Uterus (tissue), 2 donors: ENCODE results near the gene ERAP2.

Experiments
- POLR2A ChIP-seq, 2 donors: fragments of 450-650 bp; IDR thresholded peaks; one replicate each; pipeline ENCODE4 v1.6.1; 2016; ENCODE audit warnings: antibody characterized with exemption in 2 of 2, mild to moderate bottlenecking in 1 of 2, moderate library complexity in 1 of 2
- TF ChIP-seq, protein P1 (sequence below), 4 experiments: fragments of 200-600 bp in 2 of 4; fragments of 450-650 bp in 2 of 4; sonication (generic) in 2 of 4; IDR thresholded peaks; one replicate each; pipeline ENCODE4 v1.5.1; 2016 to 2019; ENCODE audit warnings: antibody characterized with exemption in 4 of 4, mild to moderate bottlenecking in 2 of 4, moderate library complexity in 1 of 4

DNA sequence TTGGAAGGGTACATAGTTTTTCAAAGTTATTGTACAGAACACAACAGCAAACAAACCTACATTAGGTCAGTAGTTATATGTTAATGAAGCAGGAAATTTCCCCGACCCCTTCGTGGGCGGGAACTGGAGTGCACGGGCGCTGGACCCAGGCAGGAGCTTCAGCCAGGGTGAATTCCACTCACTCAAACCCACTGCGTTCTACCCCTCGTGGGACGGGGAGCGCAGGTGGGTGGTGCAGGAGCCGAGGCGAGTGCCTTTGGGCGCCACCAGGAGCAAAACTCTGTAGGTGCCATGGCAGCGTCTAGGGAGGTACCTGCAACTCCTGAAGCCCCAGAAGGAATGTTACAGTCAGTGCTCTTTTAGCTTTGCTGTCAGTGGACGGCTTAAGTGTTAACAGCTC lies 39.0 kb upstream of the ERAP2 start:
- TF ChIP-seq, protein P1, sequence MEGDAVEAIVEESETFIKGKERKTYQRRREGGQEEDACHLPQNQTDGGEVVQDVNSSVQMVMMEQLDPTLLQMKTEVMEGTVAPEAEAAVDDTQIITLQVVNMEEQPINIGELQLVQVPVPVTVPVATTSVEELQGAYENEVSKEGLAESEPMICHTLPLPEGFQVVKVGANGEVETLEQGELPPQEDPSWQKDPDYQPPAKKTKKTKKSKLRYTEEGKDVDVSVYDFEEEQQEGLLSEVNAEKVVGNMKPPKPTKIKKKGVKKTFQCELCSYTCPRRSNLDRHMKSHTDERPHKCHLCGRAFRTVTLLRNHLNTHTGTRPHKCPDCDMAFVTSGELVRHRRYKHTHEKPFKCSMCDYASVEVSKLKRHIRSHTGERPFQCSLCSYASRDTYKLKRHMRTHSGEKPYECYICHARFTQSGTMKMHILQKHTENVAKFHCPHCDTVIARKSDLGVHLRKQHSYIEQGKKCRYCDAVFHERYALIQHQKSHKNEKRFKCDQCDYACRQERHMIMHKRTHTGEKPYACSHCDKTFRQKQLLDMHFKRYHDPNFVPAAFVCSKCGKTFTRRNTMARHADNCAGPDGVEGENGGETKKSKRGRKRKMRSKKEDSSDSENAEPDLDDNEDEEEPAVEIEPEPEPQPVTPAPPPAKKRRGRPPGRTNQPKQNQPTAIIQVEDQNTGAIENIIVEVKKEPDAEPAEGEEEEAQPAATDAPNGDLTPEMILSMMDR (IDR thresholded peaks at IDR 0.05), result no peak
- TF ChIP-seq POLR2A (IDR thresholded peaks at IDR 0.05), result no peak
